VCaP (cell line): ENCODE measurements around the gene CD19.
"Not testable (repeated sequence)": the region's sequence is repeated elsewhere in the genome, so short reads cannot be mapped to it uniquely, and the experiment has no call there.

Experiments used
- H3K27ac ChIP-seq: fragments of 450-650 bp; 2 replicates; pipeline ENCODE4 v1.5.1; 2017
- CTCF ChIP-seq: fragments of 450-650 bp; conservative IDR thresholded peaks from 2 replicates; pipeline ENCODE4 v1.5.1; 2017; ENCODE audit warnings: mild to moderate bottlenecking, moderate library complexity

The CD19 gene

GRCh38 chr16:28977703-28978662 is 46.2 kb downstream of the CD19 start:
- H3K27ac ChIP-seq, result no peak overlapping the region
- peak; percentile 75 for TF ChIP-seq CTCF

- H3K27ac ChIP-seq, result not testable (repeated sequence)
These were observed 48.6 kb downstream of the CD19 start for GRCh38 chr16:28980330-28980729.

DNA sequence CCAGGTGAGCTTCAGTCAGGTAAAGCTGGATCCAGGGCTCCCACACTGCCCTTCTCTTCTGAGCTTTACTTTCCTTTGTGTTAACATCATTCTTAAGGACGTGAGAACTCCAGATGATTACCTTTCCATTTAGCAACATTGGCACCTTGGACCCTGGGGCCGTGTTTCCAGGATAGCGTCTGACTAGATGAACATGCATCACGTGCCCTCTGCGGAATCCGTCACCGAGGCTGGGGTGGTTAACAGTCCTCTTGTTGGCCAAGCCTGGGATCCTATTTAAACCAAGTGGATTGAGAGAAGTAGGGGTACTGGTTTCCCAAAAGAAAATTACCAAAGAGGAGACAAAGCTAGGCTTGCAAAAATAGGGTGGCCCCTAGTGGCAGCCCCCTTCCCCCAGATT is 49.2 kb downstream of the CD19 start:
- no peak overlapping the region for H3K27ac ChIP-seq
- no peak for TF ChIP-seq CTCF

- no peak overlapping the region for H3K27ac ChIP-seq
- TF ChIP-seq CTCF, result peak; percentile 34; the same call in 1 of the 2 replicates
These were observed 49.7 kb downstream of the CD19 start for GRCh38 chr16:28981517-28981916.

DNA sequence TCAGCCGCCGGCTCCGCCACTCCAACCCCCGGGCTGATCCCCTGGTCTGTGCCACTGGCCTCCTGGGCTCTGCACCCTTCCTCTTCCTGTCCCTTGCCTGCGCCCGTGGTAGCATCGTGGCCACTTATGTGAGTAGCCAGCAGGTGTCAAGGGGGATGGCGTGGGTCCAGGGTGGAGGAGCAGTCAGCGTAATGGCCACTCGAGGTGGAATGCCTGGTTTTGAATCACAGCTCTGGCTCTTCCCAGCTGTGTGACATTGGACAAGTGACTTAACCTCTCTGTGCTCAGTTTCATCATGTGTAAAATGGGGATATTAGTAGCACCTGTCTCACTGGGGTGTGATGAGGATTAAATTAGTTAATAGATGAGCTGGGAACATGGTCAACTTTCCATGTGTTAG is 50.6 kb downstream of the CD19 start:
- TF ChIP-seq CTCF, result no peak
- no peak overlapping the region for H3K27ac ChIP-seq

- H3K27ac ChIP-seq, result no peak overlapping the region
These were observed 51.2 kb downstream of the CD19 start for GRCh38 chr16:28982949-28983348.

DNA sequence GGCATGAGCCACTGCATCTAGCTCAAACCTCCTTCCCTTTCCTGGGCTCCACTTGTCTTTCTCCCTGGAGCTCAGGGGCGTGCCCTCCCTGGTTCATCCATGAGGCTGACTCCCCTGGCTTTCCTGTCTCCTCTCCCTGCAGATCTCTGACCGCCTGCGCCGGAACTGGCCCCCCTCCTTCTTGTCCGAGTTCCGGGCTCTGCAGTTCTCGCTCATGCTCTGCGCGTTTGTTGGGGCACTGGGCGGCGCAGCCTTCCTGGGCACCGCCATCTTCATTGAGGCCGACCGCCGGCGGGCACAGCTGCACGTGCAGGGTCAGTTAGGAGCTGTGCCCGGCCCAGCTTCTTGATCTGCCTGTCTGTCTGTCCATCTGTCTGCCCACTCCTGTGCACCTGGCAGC is 51.9 kb downstream of the CD19 start:
- H3K27ac ChIP-seq, result no peak overlapping the region
- no peak for TF ChIP-seq CTCF

More at GRCh38 chr16:28982949-28983348, 51.2 kb downstream of the CD19 start:
- TF ChIP-seq CTCF, result no peak

DNA sequence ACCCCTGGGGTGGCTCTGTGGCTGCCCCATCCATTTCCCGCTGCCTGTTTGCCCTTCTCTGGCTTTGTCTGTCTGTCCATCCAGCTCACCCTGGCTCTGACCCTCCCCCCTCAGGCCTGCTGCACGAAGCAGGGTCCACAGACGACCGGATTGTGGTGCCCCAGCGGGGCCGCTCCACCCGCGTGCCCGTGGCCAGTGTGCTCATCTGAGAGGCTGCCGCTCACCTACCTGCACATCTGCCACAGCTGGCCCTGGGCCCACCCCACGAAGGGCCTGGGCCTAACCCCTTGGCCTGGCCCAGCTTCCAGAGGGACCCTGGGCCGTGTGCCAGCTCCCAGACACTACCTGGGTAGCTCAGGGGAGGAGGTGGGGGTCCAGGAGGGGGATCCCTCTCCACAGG is 52.3 kb downstream of the CD19 start:
- no peak for TF ChIP-seq CTCF
- no peak overlapping the region for H3K27ac ChIP-seq
